ENCODE measurements around the gene UNC5C. TPM values are rescaled to one million over a fixed set of nuclear protein-coding genes. Genes with fewer than 3 reads are reported as not detected.

The UNC5C gene
- total RNA-seq, 1 experiment from 2014 or later, result not detected

DNA sequence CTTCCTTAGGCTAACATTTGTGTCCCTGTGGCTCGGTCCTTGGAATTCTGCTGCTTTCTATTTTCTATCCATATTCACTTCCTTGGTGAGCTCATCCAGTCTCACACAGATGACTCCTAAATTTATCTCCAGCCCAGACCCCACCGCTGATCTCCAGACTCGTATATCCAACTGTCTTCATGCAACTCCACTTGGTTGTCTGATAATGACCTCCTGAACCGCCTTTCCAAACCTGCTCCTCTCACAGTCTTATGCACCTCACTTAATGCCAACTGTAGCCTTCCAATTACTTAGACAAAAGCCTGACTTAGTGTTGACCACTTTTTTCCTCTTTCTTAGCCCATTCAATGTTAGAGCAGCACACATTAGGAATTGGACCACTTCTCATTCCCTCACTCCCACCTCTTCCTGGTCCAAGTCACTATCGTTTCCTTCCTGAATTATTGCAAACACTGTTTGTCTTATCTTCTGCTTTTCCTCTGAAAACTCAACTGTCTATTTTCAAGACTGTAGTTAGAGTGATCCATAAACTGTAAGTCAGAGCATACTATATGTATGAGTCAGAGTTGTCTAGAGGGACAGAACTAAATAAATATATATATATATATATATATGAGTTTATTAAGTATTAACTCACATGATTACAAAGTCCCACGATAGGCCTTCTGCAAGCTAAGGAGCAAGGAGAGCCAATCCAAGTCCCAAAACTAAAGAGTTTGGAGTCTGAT, 292.5 kb downstream of the UNC5C start:
- no peak overlapping the region for H3K27ac Mint-ChIP-seq (ENCODE audit: unreplicated experiment)
- CTCF ChIA-PET, result no interaction called here

DNA sequence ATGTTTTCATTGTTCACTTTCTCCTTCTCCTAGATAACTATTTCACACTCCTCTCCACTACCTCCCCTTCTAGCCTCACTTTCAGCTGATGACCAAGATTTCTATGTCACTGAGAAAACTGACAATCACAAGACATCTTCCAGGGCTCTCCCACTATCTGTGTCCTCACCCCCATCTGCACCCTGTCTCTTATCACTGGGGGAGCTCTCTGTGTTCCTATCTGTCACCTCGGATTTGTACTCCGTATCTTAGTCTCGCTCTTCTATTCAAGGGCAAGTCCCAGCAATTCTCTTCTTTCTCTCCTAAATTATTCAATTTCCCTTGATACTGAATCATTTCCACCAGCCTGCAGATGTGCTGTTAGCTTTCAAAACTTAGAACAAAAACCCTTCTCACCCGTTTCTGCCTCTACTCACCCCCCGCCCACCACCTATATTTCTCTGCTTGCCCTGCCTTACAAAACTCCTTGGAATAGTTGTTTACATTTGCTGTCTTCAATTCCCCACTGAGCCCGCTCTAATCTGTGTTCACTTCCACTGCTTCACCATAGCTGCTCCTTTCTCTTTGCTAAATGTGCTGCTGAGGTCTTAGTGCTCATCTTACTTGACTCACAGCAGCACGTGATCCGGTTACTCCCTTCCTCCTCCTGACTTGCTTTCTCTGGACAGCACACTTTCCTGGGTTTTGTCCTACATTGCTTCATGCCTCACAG, 293.2 kb downstream of the UNC5C start:
- intact Hi-C loops (cut with micrococcal nuclease; ENCODE audit: unreplicated experiment), result no loop called here
- TF ChIP-seq, protein P1, sequence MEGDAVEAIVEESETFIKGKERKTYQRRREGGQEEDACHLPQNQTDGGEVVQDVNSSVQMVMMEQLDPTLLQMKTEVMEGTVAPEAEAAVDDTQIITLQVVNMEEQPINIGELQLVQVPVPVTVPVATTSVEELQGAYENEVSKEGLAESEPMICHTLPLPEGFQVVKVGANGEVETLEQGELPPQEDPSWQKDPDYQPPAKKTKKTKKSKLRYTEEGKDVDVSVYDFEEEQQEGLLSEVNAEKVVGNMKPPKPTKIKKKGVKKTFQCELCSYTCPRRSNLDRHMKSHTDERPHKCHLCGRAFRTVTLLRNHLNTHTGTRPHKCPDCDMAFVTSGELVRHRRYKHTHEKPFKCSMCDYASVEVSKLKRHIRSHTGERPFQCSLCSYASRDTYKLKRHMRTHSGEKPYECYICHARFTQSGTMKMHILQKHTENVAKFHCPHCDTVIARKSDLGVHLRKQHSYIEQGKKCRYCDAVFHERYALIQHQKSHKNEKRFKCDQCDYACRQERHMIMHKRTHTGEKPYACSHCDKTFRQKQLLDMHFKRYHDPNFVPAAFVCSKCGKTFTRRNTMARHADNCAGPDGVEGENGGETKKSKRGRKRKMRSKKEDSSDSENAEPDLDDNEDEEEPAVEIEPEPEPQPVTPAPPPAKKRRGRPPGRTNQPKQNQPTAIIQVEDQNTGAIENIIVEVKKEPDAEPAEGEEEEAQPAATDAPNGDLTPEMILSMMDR (IDR thresholded peaks at IDR 0.05; ENCODE audit: insufficient read depth in 1 of 2, low read depth in 1 of 2, low read length in 1 of 2, severe bottlenecking in 1 of 2, unreplicated experiment in 1 of 2), result no peak
- BruUV-seq (replicated peaks), result no TSS peak
- no peaks in the 10 kb centered on the region for H3K36me3 ChIP-seq (ENCODE audit: control insufficient read depth, insufficient read depth, low read length)
- H3K27me3 ChIP-seq (replicated peaks; ENCODE audit: control insufficient read depth, insufficient read depth, low read length), result no peaks in the 10 kb centered on the region
- H3K9me3 ChIP-seq, result no peaks in the 10 kb centered on the region
- H3K4me1 ChIP-seq, result no peaks in the 10 kb centered on the region
- Mint-ChIP-seq H3K4me3 (ENCODE audit: unreplicated experiment) (no peak overlapping the region), H3K4me1 (ENCODE audit: low read depth, unreplicated experiment) (no peaks in the 10 kb centered on the region), H3K27ac (ENCODE audit: unreplicated experiment) (no peak overlapping the region), H3K9me3 (ENCODE audit: unreplicated experiment) (no peaks in the 10 kb centered on the region), H3K27me3 (ENCODE audit: insufficient read depth, unreplicated experiment) (no peaks in the 10 kb centered on the region), H3K36me3 (ENCODE audit: insufficient read depth, unreplicated experiment) (no peaks in the 10 kb centered on the region)
- no peak overlapping the region for H3K4me3 ChIP-seq (ENCODE audit: low read depth, low read length)
- ChIA-PET CTCF (no interaction called here), POLR2A (no interaction called here)
- DNase-seq, result no peak

More for the DNA sequence above, 292.5 kb downstream of the UNC5C start:
- TF ChIP-seq, protein P1 (IDR thresholded peaks at IDR 0.05; ENCODE audit: insufficient read depth in 1 of 2, low read depth in 1 of 2, low read length in 1 of 2, severe bottlenecking in 1 of 2, unreplicated experiment in 1 of 2), result no peak
- Histone ChIP-seq H3K9me3 (no peaks in the 10 kb centered on the region), H3K4me1 (no peaks in the 10 kb centered on the region), H3K27me3 (replicated peaks; ENCODE audit: control insufficient read depth, insufficient read depth, low read length) (no peaks in the 10 kb centered on the region), H3K36me3 (ENCODE audit: control insufficient read depth, insufficient read depth, low read length) (no peaks in the 10 kb centered on the region), H3K4me3 (ENCODE audit: low read depth, low read length) (no peak overlapping the region)
- H3K36me3 Mint-ChIP-seq (ENCODE audit: insufficient read depth, unreplicated experiment), result no peaks in the 10 kb centered on the region
- H3K9me3 Mint-ChIP-seq (ENCODE audit: unreplicated experiment), result no peaks in the 10 kb centered on the region
- no peaks in the 10 kb centered on the region for H3K4me1 Mint-ChIP-seq (ENCODE audit: low read depth, unreplicated experiment)
- H3K27me3 Mint-ChIP-seq (ENCODE audit: insufficient read depth, unreplicated experiment), result no peaks in the 10 kb centered on the region
- no peak for DNase-seq
- no peak overlapping the region for H3K4me3 Mint-ChIP-seq (ENCODE audit: unreplicated experiment)
- no TSS peak for BruUV-seq (replicated peaks)
- POLR2A ChIA-PET, result no interaction called here
- intact Hi-C loops (cut with micrococcal nuclease; ENCODE audit: unreplicated experiment), result no loop called here

DNA sequence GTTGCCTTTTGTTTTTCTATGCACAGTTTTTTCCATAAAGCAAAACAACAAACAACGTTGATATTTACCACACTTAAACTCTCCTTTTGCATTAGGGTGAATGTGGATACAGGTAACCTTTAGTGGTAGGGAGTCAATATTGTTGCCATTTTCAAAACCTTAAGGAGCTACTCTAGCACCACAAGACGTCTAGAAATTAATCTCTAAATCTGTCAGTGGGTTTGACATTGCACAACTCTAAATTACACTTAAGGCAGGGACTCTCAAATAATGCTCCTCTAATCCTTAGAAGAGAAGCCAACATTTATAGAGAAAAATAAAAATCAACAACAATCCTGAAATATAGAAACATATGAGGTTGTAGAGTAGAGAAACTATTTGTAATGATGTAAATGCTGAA, 297.2 kb downstream of the UNC5C start:
- ChIA-PET POLR2A (no interaction called here), CTCF (no interaction called here)
- DNase-seq, result no peak
- Histone ChIP-seq H3K4me1 (peaks cover 10% of the 10 kb centered on the region), H3K36me3 (ENCODE audit: control insufficient read depth, insufficient read depth, low read length) (no peaks in the 10 kb centered on the region), H3K4me3 (ENCODE audit: low read depth, low read length) (no peak overlapping the region), H3K27me3 (replicated peaks; ENCODE audit: control insufficient read depth, insufficient read depth, low read length) (no peaks in the 10 kb centered on the region), H3K9me3 (no peaks in the 10 kb centered on the region)
- TF ChIP-seq, protein P1 (IDR thresholded peaks at IDR 0.05; ENCODE audit: insufficient read depth in 1 of 2, low read depth in 1 of 2, low read length in 1 of 2, severe bottlenecking in 1 of 2, unreplicated experiment in 1 of 2), result no peak
- H3K4me3 Mint-ChIP-seq (ENCODE audit: unreplicated experiment), result no peak overlapping the region
- intact Hi-C loops (cut with micrococcal nuclease; ENCODE audit: unreplicated experiment), result no loop called here
- no peak overlapping the region for H3K27ac Mint-ChIP-seq (ENCODE audit: unreplicated experiment)
- H3K36me3 Mint-ChIP-seq (ENCODE audit: insufficient read depth, unreplicated experiment), result no peaks in the 10 kb centered on the region
- H3K4me1 Mint-ChIP-seq (ENCODE audit: low read depth, unreplicated experiment), result no peaks in the 10 kb centered on the region
- H3K9me3 Mint-ChIP-seq (ENCODE audit: unreplicated experiment), result no peaks in the 10 kb centered on the region
- no peaks in the 10 kb centered on the region for H3K27me3 Mint-ChIP-seq (ENCODE audit: insufficient read depth, unreplicated experiment)
- no TSS peak for BruUV-seq (replicated peaks)
